Stimulated activated naive B cell treated with anti-CD40 and anti-IgM and Interleukin-4, amounts not matched to agents 10 μg/mL and 1 μg/mL and 100 μg/mL, for 72 hours (primary cell): ENCODE data around the gene SMG7.
A peak's percentile ranks its signal among the peaks of the same experiment; 100 is the strongest.

Experiments used
- ATAC-seq, 2 donors: fragments of 150-1000 bp; cut with Tn5 transposase; replicated peaks; 2 replicates each; pipeline ENCODE4 v1.10.0; 2021; ENCODE audit warnings: moderate library complexity in 1 of 2
- DNase-seq: peaks from one replicate; pipeline ENCODE4 v3.0.0; 2021
- H3K27ac Mint-ChIP-seq: one replicate; pipeline ENCODE4 v1.8.0; 2022; ENCODE audit warnings: mild to moderate bottlenecking, mixed read lengths
- H3K27me3 Mint-ChIP-seq, 2 donors: one replicate each; pipeline ENCODE4 v1.8.0; 2022; ENCODE audit warnings: mixed read lengths in 2 of 2
- H3K36me3 Mint-ChIP-seq, 2 donors: one replicate each; pipeline ENCODE4 v1.8.0; 2022; ENCODE audit warnings: mixed read lengths in 2 of 2, mild to moderate bottlenecking in 1 of 2
- H3K4me1 Mint-ChIP-seq, 2 donors: one replicate each; pipeline ENCODE4 v1.8.0; 2022; ENCODE audit warnings: mixed read lengths in 2 of 2, mild to moderate bottlenecking in 1 of 2
- H3K4me3 Mint-ChIP-seq, 2 donors: one replicate each; pipeline ENCODE4 v1.8.0; 2022; ENCODE audit warnings: mild to moderate bottlenecking in 2 of 2, mixed read lengths in 2 of 2, moderate library complexity in 1 of 2
- H3K9me3 Mint-ChIP-seq, 2 donors: one replicate each; pipeline ENCODE4 v1.8.0; 2022; ENCODE audit warnings: mixed read lengths in 2 of 2, mild to moderate bottlenecking in 1 of 2

SMG7 gene

DNA sequence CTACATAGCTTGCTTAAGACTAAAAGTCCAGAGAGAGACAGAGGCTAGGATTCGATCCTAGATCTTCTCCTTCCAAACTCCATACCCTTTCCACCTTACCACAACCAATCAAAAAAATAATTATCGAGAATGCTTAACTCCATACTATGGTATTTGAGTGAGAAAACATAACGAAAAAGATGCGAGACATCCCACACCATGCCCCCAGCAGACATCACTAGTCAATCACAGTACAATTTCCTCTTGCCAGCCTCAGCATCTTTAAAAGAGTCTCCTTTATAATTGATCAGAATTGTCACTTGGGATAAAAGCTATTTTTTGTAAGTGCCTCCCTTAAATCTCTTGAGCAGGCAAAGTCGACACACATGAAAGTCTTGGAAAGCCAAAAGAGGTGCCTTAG, 117.1 kb downstream of the SMG7 start:
- H3K27ac Mint-ChIP-seq = peak overlapping the region; percentile 96
- H3K4me1 Mint-ChIP-seq = peaks cover 49 to 75% of the 10 kb centered on the region in 2 donors
- H3K9me3 Mint-ChIP-seq = peaks cover 0 to 6% of the 10 kb centered on the region in 2 donors
- peaks cover 20 to 32% of the 10 kb centered on the region in 2 donors for H3K36me3 Mint-ChIP-seq
- no peak for ATAC-seq
- DNase-seq = no peak
- no peaks in the 10 kb centered on the region for H3K27me3 Mint-ChIP-seq
- H3K4me3 Mint-ChIP-seq = peak overlapping the region; percentile 88 to 91

DNA sequence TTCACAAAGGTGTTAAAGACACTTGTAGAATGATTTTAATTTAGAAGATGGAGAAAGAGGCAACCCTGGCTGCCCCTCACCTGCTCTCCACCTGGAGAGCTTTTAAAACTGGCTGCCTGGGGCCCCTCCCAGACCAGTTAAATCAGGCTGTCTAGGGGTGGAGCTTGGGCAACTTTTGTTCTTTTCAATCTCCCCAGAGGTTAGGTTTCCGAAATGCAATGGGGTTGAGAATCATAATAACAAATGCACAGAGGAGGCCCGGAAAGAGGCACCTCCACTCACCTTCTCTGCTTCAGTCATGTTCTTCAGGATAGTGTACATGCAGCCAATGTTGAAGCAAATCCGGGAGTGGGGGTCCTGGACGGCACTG, 117.6 kb downstream of the SMG7 start:
- Mint-ChIP-seq H3K4me1 (peaks cover 46 to 70% of the 10 kb centered on the region in 2 donors), H3K27ac (peak overlapping the region; percentile 96), H3K27me3 (no peaks in the 10 kb centered on the region), H3K9me3 (peaks cover 0 to 6% of the 10 kb centered on the region in 2 donors), H3K36me3 (peaks cover 19 to 27% of the 10 kb centered on the region in 2 donors), H3K4me3 (peak overlapping the region; percentile 88 to 91)
- ATAC-seq (peak; percentile 18 to 23), DNase-seq (peak; percentile 25)

- Mint-ChIP-seq H3K27ac (peak within 1 kb of the TSS; percentile 96), H3K4me1 (peaks cover 43 to 63% of the 10 kb centered on the region in 2 donors), H3K36me3 (peaks cover 17 to 22% of the 10 kb centered on the region in 2 donors), H3K27me3 (no peaks in the 10 kb centered on the region), H3K4me3 (peak within 1 kb of the TSS; percentile 88 to 91), H3K9me3 (peaks cover 1 to 6% of the 10 kb centered on the region in 2 donors)
- peak; percentile 83 to 88 for ATAC-seq
- peak; percentile 90 for DNase-seq
These were observed 118.2 kb downstream of the SMG7 start, which contains the start of gene NCF2 for GRCh38 chr1:183590244-183591191. TSS of gene NCF2 (minus strand) at chr1:183590459. CDS start at chr1:183590329, 130 bp downstream.

GRCh38 chr1:183592733-183593132, 120.4 kb downstream of the SMG7 start:
- DNase-seq (no peak), ATAC-seq (no peak)
- Mint-ChIP-seq H3K27ac (peak overlapping the region; percentile 94), H3K36me3 (peaks cover 4 to 9% of the 10 kb centered on the region in 2 donors), H3K4me1 (peaks cover 38 to 57% of the 10 kb centered on the region in 2 donors), H3K27me3 (no peaks in the 10 kb centered on the region), H3K9me3 (peaks cover 1 to 6% of the 10 kb centered on the region in 2 donors), H3K4me3 (peak overlapping the region; percentile 41 to 57)

DNA sequence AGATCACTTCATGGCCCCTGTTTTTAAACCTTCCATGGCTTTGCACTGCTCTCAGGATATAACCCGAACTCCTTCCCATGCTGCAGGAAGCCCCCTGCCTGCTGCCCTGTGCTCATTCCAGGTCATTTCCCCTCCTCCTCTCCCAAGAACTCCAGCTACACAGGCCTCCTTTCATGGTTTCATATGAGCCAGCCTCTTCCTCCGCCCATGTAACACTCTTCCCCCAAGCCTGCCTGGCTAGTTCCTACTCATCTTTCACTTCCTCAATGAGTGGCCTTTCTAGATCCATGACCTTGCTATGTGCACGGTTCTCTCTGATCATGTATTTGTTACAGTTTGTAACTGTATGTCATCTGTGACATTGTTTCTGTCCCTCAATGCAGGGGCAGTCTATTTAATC, 121.1 kb downstream of the SMG7 start:
- ATAC-seq = peak; percentile 63 to 68
- Mint-ChIP-seq H3K4me3 (peak overlapping the region; percentile 41 to 57), H3K9me3 (peaks cover 1 to 6% of the 10 kb centered on the region in 2 donors), H3K27me3 (no peaks in the 10 kb centered on the region), H3K4me1 (peaks cover 41 to 63% of the 10 kb centered on the region in 2 donors), H3K36me3 (peaks cover 4 to 9% of the 10 kb centered on the region in 2 donors), H3K27ac (peak overlapping the region; percentile 94)
- DNase-seq = peak; percentile 51

GRCh38 chr1:183595537-183595936, 123.2 kb downstream of the SMG7 start:
- H3K27ac Mint-ChIP-seq = no peak overlapping the region
- no peak overlapping the region for H3K4me3 Mint-ChIP-seq
- no peaks in the 10 kb centered on the region for H3K27me3 Mint-ChIP-seq
- H3K9me3 Mint-ChIP-seq = peaks cover 1 to 6% of the 10 kb centered on the region in 2 donors
- peaks cover 31 to 49% of the 10 kb centered on the region in 2 donors for H3K4me1 Mint-ChIP-seq
- H3K36me3 Mint-ChIP-seq = peaks cover 4 to 5% of the 10 kb centered on the region in 2 donors
- DNase-seq (no peak), ATAC-seq (no peak)

DNA sequence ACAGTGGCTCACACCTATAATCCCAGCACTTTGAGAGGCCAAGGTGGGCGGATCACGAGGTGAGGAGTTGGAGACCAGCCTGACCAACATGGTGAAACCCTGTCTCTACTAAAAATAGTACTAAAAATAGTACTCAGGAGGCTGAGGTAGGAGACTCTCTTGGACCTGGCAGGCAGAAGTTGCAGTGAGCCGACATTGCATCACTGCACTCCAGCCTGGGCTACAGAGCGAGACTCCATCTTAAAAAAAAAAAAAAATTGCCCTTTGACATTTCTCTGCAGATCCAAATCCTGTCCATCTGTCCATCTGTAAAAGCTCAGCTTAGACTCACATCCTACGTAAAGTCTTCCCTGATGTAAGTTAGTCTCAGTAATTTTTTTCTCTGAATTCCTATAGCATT, 124.2 kb downstream of the SMG7 start:
- ATAC-seq = no peak

GRCh38 chr1:183597656-183598347, 125.5 kb downstream of the SMG7 start:
- Mint-ChIP-seq H3K4me1 (peaks cover 26 to 41% of the 10 kb centered on the region in 2 donors), H3K36me3 (peaks cover 1 to 3% of the 10 kb centered on the region in 2 donors), H3K9me3 (peaks cover 4 to 5% of the 10 kb centered on the region in 2 donors), H3K4me3 (no peak overlapping the region), H3K27me3 (no peaks in the 10 kb centered on the region), H3K27ac (peak overlapping the region; percentile 81)
- DNase-seq (no peak), ATAC-seq (no peak)

More for the DNA sequence above, 124.2 kb downstream of the SMG7 start:
- Mint-ChIP-seq H3K27me3 (no peaks in the 10 kb centered on the region), H3K4me1 (peaks cover 28 to 43% of the 10 kb centered on the region in 2 donors), H3K27ac (no peak overlapping the region), H3K4me3 (no peak overlapping the region), H3K36me3 (peaks cover 4 to 5% of the 10 kb centered on the region in 2 donors), H3K9me3 (peaks cover 4 to 6% of the 10 kb centered on the region in 2 donors)
- no peak for DNase-seq

DNA sequence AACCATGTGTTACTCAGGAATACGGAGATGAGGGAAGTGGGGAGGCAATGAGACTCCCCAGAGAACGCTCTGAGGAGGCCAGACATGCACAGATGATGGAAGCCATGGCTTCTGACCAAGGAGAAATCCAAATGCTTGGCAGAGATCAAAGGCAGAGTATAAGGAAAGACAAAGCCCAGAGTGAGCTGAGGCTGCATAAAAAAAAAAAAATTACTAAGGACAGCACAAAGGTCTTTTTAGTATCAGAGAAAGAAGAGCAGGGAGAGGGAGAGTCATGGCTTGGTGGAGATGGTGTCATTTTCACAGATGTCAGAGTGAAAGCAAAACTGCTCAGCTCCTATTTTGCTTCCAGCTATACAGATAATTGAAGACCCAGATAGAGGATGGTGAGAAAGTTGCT, 126.1 kb downstream of the SMG7 start:
- Mint-ChIP-seq H3K4me3 (no peak overlapping the region), H3K36me3 (no peaks in the 10 kb centered on the region), H3K4me1 (peaks cover 22 to 41% of the 10 kb centered on the region in 2 donors), H3K27ac (peak overlapping the region; percentile 81), H3K27me3 (no peaks in the 10 kb centered on the region), H3K9me3 (peaks cover 0 to 4% of the 10 kb centered on the region in 2 donors)
- ATAC-seq (peak; percentile 52 to 63), DNase-seq (no peak)

GRCh38 chr1:183600136-183600535, 127.8 kb downstream of the SMG7 start:
- Mint-ChIP-seq H3K4me1 (peaks cover 33 to 51% of the 10 kb centered on the region in 2 donors), H3K9me3 (peaks cover 4 to 8% of the 10 kb centered on the region in 2 donors), H3K27ac (no peak overlapping the region), H3K4me3 (no peak overlapping the region), H3K27me3 (no peaks in the 10 kb centered on the region), H3K36me3 (peaks cover 7 to 9% of the 10 kb centered on the region in 2 donors)
- ATAC-seq (no peak), DNase-seq (no peak)

DNA sequence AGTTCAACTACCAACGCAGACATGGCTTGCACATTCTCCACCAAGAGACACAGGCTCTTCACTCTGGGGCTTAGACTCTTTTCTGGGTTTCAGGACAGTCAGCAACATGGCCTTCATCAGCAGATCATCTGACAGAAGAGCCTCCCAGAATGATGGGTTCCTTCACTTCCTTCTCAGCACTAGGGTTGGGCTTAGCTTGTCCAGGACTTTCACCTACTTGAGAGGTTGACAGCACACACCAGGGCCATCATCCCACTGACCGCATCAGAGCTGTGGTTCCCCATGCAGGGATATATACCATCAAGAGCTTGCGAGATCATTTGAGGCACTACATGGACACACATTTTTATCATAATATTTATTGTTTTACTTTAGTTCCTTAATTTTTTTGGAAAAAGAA, 128.3 kb downstream of the SMG7 start:
- H3K4me3 Mint-ChIP-seq = no peak overlapping the region
- no peaks in the 10 kb centered on the region for H3K27me3 Mint-ChIP-seq
- no peak overlapping the region for H3K27ac Mint-ChIP-seq

DNA sequence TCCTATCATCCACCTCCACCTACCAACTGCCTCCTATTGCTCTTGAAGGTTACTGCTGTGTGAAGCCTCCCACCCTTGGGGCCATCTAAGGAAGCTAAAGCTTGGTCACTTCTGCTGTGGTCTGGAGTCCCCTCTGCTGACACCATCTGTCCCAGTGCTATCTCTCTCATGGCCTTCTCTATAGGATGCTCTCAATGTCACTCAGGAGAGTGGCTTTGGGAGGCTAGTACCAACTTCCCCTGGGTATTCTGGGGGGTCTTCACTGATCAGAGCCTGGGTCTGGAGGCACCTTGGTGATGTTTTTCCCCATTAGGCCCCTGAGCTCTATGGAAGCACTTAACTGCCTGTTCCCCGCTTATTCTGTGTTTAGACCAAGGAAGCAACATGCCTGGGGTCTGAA, 130.2 kb downstream of the SMG7 start:
- Mint-ChIP-seq H3K4me1 (peaks cover 40 to 74% of the 10 kb centered on the region in 2 donors), H3K36me3 (peaks cover 7 to 9% of the 10 kb centered on the region in 2 donors), H3K27ac (peak overlapping the region; percentile 44), H3K9me3 (peaks cover 4 to 7% of the 10 kb centered on the region in 2 donors), H3K4me3 (no peak overlapping the region), H3K27me3 (no peaks in the 10 kb centered on the region)
- no peak for DNase-seq
- ATAC-seq = no peak

More for the DNA sequence above, 128.3 kb downstream of the SMG7 start:
- Mint-ChIP-seq H3K36me3 (peaks cover 7 to 9% of the 10 kb centered on the region in 2 donors), H3K9me3 (peaks cover 4 to 7% of the 10 kb centered on the region in 2 donors), H3K4me1 (peaks cover 34 to 56% of the 10 kb centered on the region in 2 donors)
- DNase-seq = no peak
- ATAC-seq = no peak
